IMR-90 (cell line): ENCODE measurements around the gene HTATSF1. TPM values are rescaled to one million over a fixed set of nuclear protein-coding genes. Genes with fewer than 3 reads are reported as not detected.

Experiments
- ATAC-seq: fragments of 200-7000 bp; cut with Tn5 transposase; 2 replicates; pipeline ENCODE4 v1.9.1; 2020; ENCODE audit warnings: low read depth, mild to moderate bottlenecking, moderate library complexity
- Bru-seq: library from RNA; stranded (reverse); fragments of 400-500 nt; gene quantifications from one replicate; lab custom pipeline; 2021; lab: Mats Ljungman, UMichigan
- BruChase-seq, 2 experiments: library from RNA; stranded (reverse); fragments of 400-500 nt; gene quantifications; one replicate each; lab custom pipeline; 2021; lab: Mats Ljungman, UMichigan
- BruUV-seq: library from RNA; stranded (reverse); fragments of 400-500 nt; replicated peaks from 2 replicates; lab custom pipeline; 2021; lab: Mats Ljungman, UMichigan
- CTCF ChIA-PET: fragments of 300-600 bp; formaldehyde crosslinking; extraction: SDS; loops from one replicate; lab custom pipeline; 2021; ENCODE audit warnings: antibody characterized with exemption; lab: Yijun Ruan, JAX
- POLR2A ChIA-PET: fragments of 300-600 bp; sonication (Branson Sonifier 250); formaldehyde crosslinking; loops from one replicate; lab custom pipeline; 2022; ENCODE audit warnings: antibody characterized with exemption; ENCODE audit not compliant: unreplicated experiment; lab: Charles Lee
- DNase-seq: peaks from one replicate; pipeline ENCODE4 v3.0.0; 2013
- H2AFZ ChIP-seq: replicated peaks from 2 replicates; pipeline ENCODE3; 2013; ENCODE audit warnings: low read length, mild to moderate bottlenecking; ENCODE audit not compliant: poor library complexity
- H2AK5ac ChIP-seq: 2 replicates; pipeline ENCODE4 v1.6.1; 2013; ENCODE audit warnings: low read depth, low read length, inconsistent platforms
- H2AK9ac ChIP-seq: replicated peaks from 2 replicates; pipeline ENCODE3; 2013; ENCODE audit warnings: mild to moderate bottlenecking, low read depth, low read length, moderate library complexity; ENCODE audit not compliant: poor library complexity
- H2BK120ac ChIP-seq: 2 replicates; pipeline ENCODE4 v1.6.1; 2013; ENCODE audit warnings: low read depth, low read length, inconsistent platforms
- H2BK15ac ChIP-seq: 3 replicates; pipeline ENCODE4 v1.6.1; 2013; ENCODE audit warnings: low read depth, low read length, inconsistent platforms
- H2BK20ac ChIP-seq: 2 replicates; pipeline ENCODE4 v1.6.1; 2013; ENCODE audit warnings: low read depth, mild to moderate bottlenecking, inconsistent platforms, low read length, moderate library complexity
- H2BK5ac ChIP-seq: 2 replicates; pipeline ENCODE4 v1.6.1; 2013; ENCODE audit warnings: mild to moderate bottlenecking, low read depth, low read length, inconsistent platforms; ENCODE audit not compliant: poor library complexity, severe bottlenecking
- H3K14ac ChIP-seq: replicated peaks from 2 replicates; pipeline ENCODE4 v1.6.1; 2013; ENCODE audit warnings: low read depth, low read length, inconsistent platforms
- H3K18ac ChIP-seq: 2 replicates; pipeline ENCODE4 v1.6.1; 2013; ENCODE audit warnings: low read depth, low read length, control low read depth
- H3K23ac ChIP-seq: 2 replicates; pipeline ENCODE4 v1.6.1; 2013; ENCODE audit warnings: low read depth, low read length, inconsistent platforms
- H3K27ac ChIP-seq: 2 replicates; pipeline ENCODE4 v1.5.1; 2013; ENCODE audit warnings: mild to moderate bottlenecking, control low read depth, low read length; ENCODE audit not compliant: insufficient read depth
- H3K27me3 ChIP-seq: 2 replicates; pipeline ENCODE4 v1.6.1; 2013; ENCODE audit warnings: low read length; ENCODE audit not compliant: control insufficient read depth, insufficient read depth
- H3K36me3 ChIP-seq: 2 replicates; pipeline ENCODE4 v1.6.1; 2013; ENCODE audit warnings: low read length, mixed read lengths; ENCODE audit not compliant: control insufficient read depth, insufficient read depth
- H3K4ac ChIP-seq: 2 replicates; pipeline ENCODE4 v1.6.1; 2013; ENCODE audit warnings: low read depth, low read length, inconsistent platforms
- H3K4me1 ChIP-seq: 2 replicates; pipeline ENCODE4 v1.6.1; 2013; ENCODE audit warnings: low read length, mixed read lengths; ENCODE audit not compliant: control insufficient read depth, insufficient read depth
- H3K4me2 ChIP-seq: 2 replicates; pipeline ENCODE4 v1.6.1; 2013; ENCODE audit warnings: low read depth, mild to moderate bottlenecking, control low read depth, low read length, moderate library complexity
- H3K4me3 ChIP-seq: 2 replicates; pipeline ENCODE4 v1.5.1; 2013; ENCODE audit warnings: low read depth, mild to moderate bottlenecking, control low read depth, low read length, moderate library complexity; ENCODE audit not compliant: insufficient read depth
- H3K56ac ChIP-seq: 2 replicates; pipeline ENCODE4 v1.6.1; 2013; ENCODE audit warnings: low read length, inconsistent platforms; ENCODE audit not compliant: insufficient read depth; ENCODE audit errors: extremely low read depth
- H3K79me1 ChIP-seq, 2 experiments: 2 replicates each; pipeline ENCODE4 v1.6.1; 2013; ENCODE audit warnings: low read length in 2 of 2, inconsistent platforms in 1 of 2, low read depth in 1 of 2
- H3K9ac ChIP-seq: 2 replicates; pipeline ENCODE4 v1.6.1; 2013; ENCODE audit warnings: low read depth, low read length, control low read depth
- H3K9me1 ChIP-seq: 2 replicates; pipeline ENCODE4 v1.6.1; 2013; ENCODE audit warnings: low read length, inconsistent platforms; ENCODE audit not compliant: insufficient read depth
- H3K9me3 ChIP-seq: 2 replicates; pipeline ENCODE4 v1.6.1; 2013; ENCODE audit warnings: low read length; ENCODE audit not compliant: control insufficient read depth, insufficient read depth
- H4K20me1 ChIP-seq: 2 replicates; pipeline ENCODE4 v1.6.1; 2013; ENCODE audit warnings: low read length, inconsistent platforms; ENCODE audit not compliant: insufficient read depth
- H4K5ac ChIP-seq: 2 replicates; pipeline ENCODE4 v1.6.1; 2013; ENCODE audit warnings: mild to moderate bottlenecking, low read depth, low read length, control low read depth
- H4K8ac ChIP-seq, 2 experiments: 2 replicates each; pipeline ENCODE4 v1.6.1; 2013; ENCODE audit warnings: low read depth in 2 of 2, low read length in 2 of 2, control low read depth in 1 of 2, inconsistent platforms in 1 of 2
- H4K91ac ChIP-seq: 2 replicates; pipeline ENCODE4 v1.6.1; 2013; ENCODE audit warnings: low read depth, low read length, inconsistent platforms; ENCODE audit not compliant: insufficient read depth
- CHD1 ChIP-seq: IDR thresholded peaks from 2 replicates; pipeline ENCODE4 v1.6.1; 2012; ENCODE audit warnings: low read depth, low read length, improper control_type of control experiment
- NFE2L2 ChIP-seq: fragments of 150-350 bp; IDR thresholded peaks from 2 replicates; pipeline ENCODE4 v1.6.1; 2016; ENCODE audit warnings: low read depth, mild to moderate bottlenecking, low read length
- POLR2A ChIP-seq: IDR thresholded peaks from 2 replicates; pipeline ENCODE4 v1.6.1; 2012; ENCODE audit warnings: mild to moderate bottlenecking, low read depth, low read length
- RAD21 ChIP-seq: IDR thresholded peaks from 2 replicates; pipeline ENCODE4 v1.6.1; 2012; ENCODE audit warnings: low read length, improper control_type of control experiment
- WGBS, 2 experiments: methylation state at CpG; one replicate each; pipeline versions ENCODE4 v1.1.5 to v1.1.7; 2013; ENCODE audit warnings: missing lambda C conversion rate in 2 of 2; ENCODE audit not compliant: insufficient read length in 1 of 2; ENCODE audit errors: extremely low coverage in 2 of 2; 5-methylcytosine and 5-hydroxymethylcytosine counted together
- dilution Hi-C: fragments of 300-500 bp; cut with HindIII; formaldehyde crosslinking; loops from one replicate; pipeline ENCODE4 v1.14.3; 2018; ENCODE audit warnings: low sequenced_read_pairs; ENCODE audit not compliant: unreplicated experiment
- in situ Hi-C: fragments of 300-500 bp; cut with MboI; formaldehyde crosslinking; loops from 3 replicates; pipeline ENCODE4 v1.14.3; 2019; ENCODE audit warnings: low sequenced_read_pairs, inconsistent platforms, mixed read lengths
- intact Hi-C: fragments of 100-400 bp; cut with micrococcal nuclease; formaldehyde crosslinking; loops from 2 replicates; pipeline ENCODE4 v1.10.0; 2022
- long read RNA-seq: library from polyadenylated mRNA; unstranded; transcript quantifications from one replicate; pipeline ENCODE4 v2.0.0, GENCODE V29; 2021; ENCODE audit not compliant: unreplicated experiment
- polyA plus RNA-seq, 3 experiments: library from polyadenylated mRNA; depleted of rRNA; stranded (reverse); fragments of >200 nt; gene quantifications; 2 replicates each; pipeline ENCODE4 v1.2.3, GENCODE V29; 2012; ENCODE audit warnings: low replicate concordance in 1 of 3
- total RNA-seq: library from RNA; depleted of rRNA; stranded (reverse); fragments of >200 nt; gene quantifications from 2 replicates; pipeline ENCODE4 v1.2.3, GENCODE V29; 2012; rRNA removed
- TF ChIP-seq, protein P1 (sequence below): fragments of 150-350 bp; IDR thresholded peaks from 2 replicates; pipeline ENCODE4 v1.6.1; 2016; ENCODE audit warnings: low read depth, mild to moderate bottlenecking, low read length, moderate library complexity, borderline replicate concordance

Gene HTATSF1, protein sequence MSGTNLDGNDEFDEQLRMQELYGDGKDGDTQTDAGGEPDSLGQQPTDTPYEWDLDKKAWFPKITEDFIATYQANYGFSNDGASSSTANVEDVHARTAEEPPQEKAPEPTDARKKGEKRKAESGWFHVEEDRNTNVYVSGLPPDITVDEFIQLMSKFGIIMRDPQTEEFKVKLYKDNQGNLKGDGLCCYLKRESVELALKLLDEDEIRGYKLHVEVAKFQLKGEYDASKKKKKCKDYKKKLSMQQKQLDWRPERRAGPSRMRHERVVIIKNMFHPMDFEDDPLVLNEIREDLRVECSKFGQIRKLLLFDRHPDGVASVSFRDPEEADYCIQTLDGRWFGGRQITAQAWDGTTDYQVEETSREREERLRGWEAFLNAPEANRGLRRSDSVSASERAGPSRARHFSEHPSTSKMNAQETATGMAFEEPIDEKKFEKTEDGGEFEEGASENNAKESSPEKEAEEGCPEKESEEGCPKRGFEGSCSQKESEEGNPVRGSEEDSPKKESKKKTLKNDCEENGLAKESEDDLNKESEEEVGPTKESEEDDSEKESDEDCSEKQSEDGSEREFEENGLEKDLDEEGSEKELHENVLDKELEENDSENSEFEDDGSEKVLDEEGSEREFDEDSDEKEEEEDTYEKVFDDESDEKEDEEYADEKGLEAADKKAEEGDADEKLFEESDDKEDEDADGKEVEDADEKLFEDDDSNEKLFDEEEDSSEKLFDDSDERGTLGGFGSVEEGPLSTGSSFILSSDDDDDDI
- 19.0 and 27.8 TPM in 2 replicates for total RNA-seq
- 4.9 and 6.8 TPM in 2 replicates for polyA plus RNA-seq (2012; rRNA removed)
- 0.97 and 2.3 TPM in 2 replicates for polyA plus RNA-seq (2012; cell fraction: cytosol; rRNA removed)
- 0.55 and 1.4 TPM in 2 replicates for polyA plus RNA-seq (2012; cell fraction: nucleus; rRNA removed; ENCODE audit: low replicate concordance)
- Bru-seq, nascent RNA = percentile 74 among the genes with signal in this experiment
- percentile 87 among the genes with signal in this experiment for BruChase-seq, experiment 1, labeled RNA remaining after a 6-hour chase
- BruChase-seq, experiment 2, labeled RNA remaining after a 2-hour chase = percentile 78 among the genes with signal in this experiment
- long read RNA-seq, transcript HTATSF1-201 (9 exons, 2,775 nt) = major isoform, 48 of 85 reads
- long read RNA-seq, transcript HTATSF1-204 (10 exons, 3,019 nt) = minor isoform, 24 of 85 reads
- long read RNA-seq, partial matches to known transcripts = 1 of 85 reads
- long read RNA-seq, other reads (novel, unspliced or antisense) = 12 of 85 reads

DNA sequence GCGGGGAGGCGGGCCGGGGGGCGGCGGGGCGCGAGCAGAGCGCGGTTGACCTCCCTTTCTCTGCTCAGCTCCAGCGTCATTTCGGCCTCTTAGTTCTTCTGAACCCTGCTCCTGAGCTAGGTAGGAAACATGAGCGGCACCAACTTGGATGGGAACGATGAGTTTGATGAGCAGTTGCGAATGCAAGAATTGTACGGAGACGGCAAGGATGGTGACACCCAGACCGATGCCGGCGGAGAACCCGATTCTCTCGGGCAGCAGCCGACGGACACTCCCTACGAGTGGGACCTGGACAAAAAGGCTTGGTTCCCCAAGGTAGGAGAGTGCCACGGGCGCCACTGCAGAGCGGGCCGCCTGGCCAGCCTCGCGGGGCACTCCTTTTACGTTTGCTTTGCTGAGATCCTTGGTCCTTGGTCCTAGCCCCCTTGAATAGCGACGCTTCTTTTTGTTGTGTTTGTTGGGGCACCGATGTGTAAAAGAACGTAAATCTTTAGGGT lies at the start of gene HTATSF1:
TSS of gene HTATSF1 (plus strand) at position 37 of the 497 bp plus-strand sequence. CDS start at position 130, 93 bp downstream.
- peak within 1 kb of the TSS; percentile 99 for H3K9ac ChIP-seq
- H3K36me3 ChIP-seq = no peaks in the 10 kb centered on the region
- H3K18ac ChIP-seq = peak within 1 kb of the TSS; percentile 47; the same call in 1 of the 2 replicates
- H2AK9ac ChIP-seq = peak within 1 kb of the TSS; percentile 81
- H2BK20ac ChIP-seq = no peak within 1 kb of the TSS
- DNase-seq (no peak), ATAC-seq (no peak)
- H4K5ac ChIP-seq = peak within 1 kb of the TSS; percentile 71
- H2AFZ ChIP-seq = peak within 1 kb of the TSS; percentile 94
- in situ Hi-C loops = loop anchor here (25.0 kb wide), 1 partner anchor 510 kb away; the partner anchor contains the start of gene SLC9A6
- H3K4me1 ChIP-seq = no peaks in the 10 kb centered on the region
- no peak within 1 kb of the TSS for H2BK120ac ChIP-seq
- peak within 1 kb of the TSS; percentile 8; the same call in 1 of the 2 replicates for H2AK5ac ChIP-seq
- peaks cover 2% of the 10 kb centered on the region for H4K20me1 ChIP-seq
- H3K27me3 ChIP-seq = no peaks in the 10 kb centered on the region; the same call in 1 of the 2 replicates
- TF ChIP-seq, protein P1, sequence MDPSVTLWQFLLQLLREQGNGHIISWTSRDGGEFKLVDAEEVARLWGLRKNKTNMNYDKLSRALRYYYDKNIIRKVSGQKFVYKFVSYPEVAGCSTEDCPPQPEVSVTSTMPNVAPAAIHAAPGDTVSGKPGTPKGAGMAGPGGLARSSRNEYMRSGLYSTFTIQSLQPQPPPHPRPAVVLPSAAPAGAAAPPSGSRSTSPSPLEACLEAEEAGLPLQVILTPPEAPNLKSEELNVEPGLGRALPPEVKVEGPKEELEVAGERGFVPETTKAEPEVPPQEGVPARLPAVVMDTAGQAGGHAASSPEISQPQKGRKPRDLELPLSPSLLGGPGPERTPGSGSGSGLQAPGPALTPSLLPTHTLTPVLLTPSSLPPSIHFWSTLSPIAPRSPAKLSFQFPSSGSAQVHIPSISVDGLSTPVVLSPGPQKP = no peak
- TF ChIP-seq RAD21 (no peak), CHD1 (no peak), POLR2A (no peak), NFE2L2 (no peak)
- H3K56ac ChIP-seq = peak within 1 kb of the TSS; percentile 80
- peak within 1 kb of the TSS; percentile 89 for H3K4me3 ChIP-seq
- 0 out of 3 replicates have a peak within 1 kb of the TSS, but pooled peaks have one; percentile 50 for H2BK15ac ChIP-seq
- no peaks in the 10 kb centered on the region for H3K9me3 ChIP-seq
- peak within 1 kb of the TSS; percentile 71 for H3K4ac ChIP-seq
- 0 out of 2 replicates have a peak, but pooled peaks cover 3% of the 10 kb centered on the region for H3K9me1 ChIP-seq
- BruUV-seq = no TSS peak
- H3K27ac ChIP-seq = peak within 1 kb of the TSS; percentile 94
- peak within 1 kb of the TSS; percentile 92 for H3K4me2 ChIP-seq
- dilution Hi-C loops = no loop called here
- ChIA-PET CTCF (no interaction called here), POLR2A (no interaction called here)
- intact Hi-C loops = loop anchor here (2.0 to 10.0 kb wide), 4 partner anchors 245 to 469 kb away; partner anchors contain the start of gene MAP7D3
- 37% methylated on average over 26 of the region's 35 CpGs; no CpG with 5 or more reads in 1 of the 2 experiments for WGBS, 2 experiments
- peak within 1 kb of the TSS; percentile 89 for H2BK5ac ChIP-seq
- H4K91ac ChIP-seq = peak within 1 kb of the TSS; percentile 26
- peak within 1 kb of the TSS; percentile 57 for H3K14ac ChIP-seq
- H3K23ac ChIP-seq = peak within 1 kb of the TSS; percentile 63
- no peaks in the 10 kb centered on the region for H3K79me1 ChIP-seq
- peak within 1 kb of the TSS; percentile 75 to 93 for H4K8ac ChIP-seq
